Fibroblast of the aortic adventitia (primary cell): ENCODE data around the gene DCTN1. TPM values are rescaled to one million over a fixed set of nuclear protein-coding genes. Genes with fewer than 3 reads are reported as not detected.

Experiments used
- DNase-seq: peaks from one replicate; pipeline ENCODE4 v3.0.0-alpha.2; 2010; ENCODE audit warnings: low read depth
- H3K4me3 ChIP-seq: 2 replicates; pipeline ENCODE4 v1.5.1; 2011; ENCODE audit warnings: low read depth, mild to moderate bottlenecking, control low read depth, low read length, moderate library complexity
- total RNA-seq: library from RNA; depleted of rRNA; stranded (reverse); fragments of >200 nt; gene quantifications from 2 replicates; pipeline ENCODE4 v1.2.3, GENCODE V29; 2012; ENCODE audit warnings: low replicate concordance
- TF ChIP-seq, protein P1 (sequence below): IDR thresholded peaks from 2 replicates; pipeline ENCODE4 v1.5.1; 2011; ENCODE audit warnings: mild to moderate bottlenecking, low read length, control low read depth, inconsistent platforms; ENCODE audit not compliant: insufficient read depth

DCTN1 gene
- total RNA-seq, 1 donor = 147 TPM

- no peak for DNase-seq
- no peak overlapping the region for H3K4me3 ChIP-seq
- TF ChIP-seq, protein P1, sequence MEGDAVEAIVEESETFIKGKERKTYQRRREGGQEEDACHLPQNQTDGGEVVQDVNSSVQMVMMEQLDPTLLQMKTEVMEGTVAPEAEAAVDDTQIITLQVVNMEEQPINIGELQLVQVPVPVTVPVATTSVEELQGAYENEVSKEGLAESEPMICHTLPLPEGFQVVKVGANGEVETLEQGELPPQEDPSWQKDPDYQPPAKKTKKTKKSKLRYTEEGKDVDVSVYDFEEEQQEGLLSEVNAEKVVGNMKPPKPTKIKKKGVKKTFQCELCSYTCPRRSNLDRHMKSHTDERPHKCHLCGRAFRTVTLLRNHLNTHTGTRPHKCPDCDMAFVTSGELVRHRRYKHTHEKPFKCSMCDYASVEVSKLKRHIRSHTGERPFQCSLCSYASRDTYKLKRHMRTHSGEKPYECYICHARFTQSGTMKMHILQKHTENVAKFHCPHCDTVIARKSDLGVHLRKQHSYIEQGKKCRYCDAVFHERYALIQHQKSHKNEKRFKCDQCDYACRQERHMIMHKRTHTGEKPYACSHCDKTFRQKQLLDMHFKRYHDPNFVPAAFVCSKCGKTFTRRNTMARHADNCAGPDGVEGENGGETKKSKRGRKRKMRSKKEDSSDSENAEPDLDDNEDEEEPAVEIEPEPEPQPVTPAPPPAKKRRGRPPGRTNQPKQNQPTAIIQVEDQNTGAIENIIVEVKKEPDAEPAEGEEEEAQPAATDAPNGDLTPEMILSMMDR = no peak
These were observed 15.3 kb downstream of the DCTN1 start for GRCh38 chr2:74364533-74365505.

DNA sequence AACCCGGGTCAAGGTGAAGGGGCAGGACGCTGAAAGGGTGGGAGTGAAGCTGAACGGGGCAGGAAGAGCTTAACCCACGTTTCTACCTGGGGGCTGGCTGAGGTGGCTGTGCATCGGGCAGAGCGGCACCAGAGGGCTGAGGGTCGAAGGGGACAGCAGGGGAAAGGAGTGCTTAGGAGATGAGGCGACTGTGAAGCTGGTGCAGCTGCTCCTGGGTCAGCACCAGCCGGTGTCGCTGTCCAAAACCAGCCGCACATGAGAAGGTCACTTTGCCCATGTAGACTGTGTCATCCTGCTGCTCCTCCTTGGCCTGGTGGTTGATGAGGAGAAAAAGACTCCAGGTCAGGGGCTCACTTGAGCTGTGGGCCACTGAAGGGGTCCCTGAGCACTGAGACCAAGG lies 18.8 kb downstream of the DCTN1 start:
- no peak overlapping the region for H3K4me3 ChIP-seq
- no peak for DNase-seq
- TF ChIP-seq, protein P1 = no peak

DNA sequence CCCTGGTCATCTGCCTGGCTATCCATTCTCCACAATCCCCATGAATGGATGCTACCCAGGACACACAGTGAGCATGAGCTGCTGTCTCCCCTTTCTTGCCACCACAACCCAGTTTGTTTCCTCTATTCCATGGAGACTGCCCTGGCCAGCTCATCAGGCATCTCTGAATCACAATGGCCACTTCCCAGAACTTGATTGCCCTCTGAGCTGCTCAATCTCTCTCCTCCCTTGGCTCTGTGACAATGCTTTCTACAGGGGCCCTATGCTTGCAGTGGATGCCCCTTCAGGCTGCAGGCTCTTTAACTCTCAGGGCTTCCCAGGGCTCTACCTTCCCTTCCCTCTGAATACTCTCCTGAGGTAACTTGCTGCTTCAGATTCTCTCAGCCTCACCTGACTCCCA lies 22.5 kb downstream of the DCTN1 start:
- no peak for DNase-seq
- TF ChIP-seq, protein P1 = no peak
- no peak overlapping the region for H3K4me3 ChIP-seq

DNA sequence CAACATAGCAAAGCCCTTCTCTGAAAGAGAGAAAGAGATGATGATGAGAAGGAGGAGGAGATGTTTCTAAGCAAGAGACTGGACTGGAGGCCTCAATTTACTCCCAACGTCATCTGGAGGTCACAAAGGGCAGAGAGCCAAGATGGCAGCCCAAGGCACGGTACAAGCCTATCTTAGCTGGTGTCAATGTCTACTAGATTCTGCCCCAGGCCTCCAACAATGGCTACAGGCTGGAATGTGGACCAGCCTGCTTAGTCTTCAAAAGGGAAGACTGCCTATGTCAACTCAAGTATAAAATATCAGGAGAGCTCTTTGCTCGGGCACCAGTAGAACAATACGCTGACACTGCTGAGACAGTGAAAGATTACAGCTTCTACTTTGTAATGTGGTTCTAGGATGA lies 30.2 kb downstream of the DCTN1 start:
- no peak for DNase-seq
- H3K4me3 ChIP-seq = no peak overlapping the region
- TF ChIP-seq, protein P1 = no peak

- H3K4me3 ChIP-seq = no peak overlapping the region
- DNase-seq = no peak
- TF ChIP-seq, protein P1 = no peak
These were observed 32.4 kb downstream of the DCTN1 start for GRCh38 chr2:74347742-74348141.

- no peak for DNase-seq
- H3K4me3 ChIP-seq = no peak overlapping the region
- TF ChIP-seq, protein P1 = no peak
These were observed 32.8 kb downstream of the DCTN1 start for GRCh38 chr2:74347303-74347702.
